Measurements from ENCODE around the gene CRYGB.
"Not testable (repeated sequence)": the region's sequence is repeated elsewhere in the genome, so short reads cannot be mapped to it uniquely, and the experiment has no call there.

Gene CRYGB

DNA sequence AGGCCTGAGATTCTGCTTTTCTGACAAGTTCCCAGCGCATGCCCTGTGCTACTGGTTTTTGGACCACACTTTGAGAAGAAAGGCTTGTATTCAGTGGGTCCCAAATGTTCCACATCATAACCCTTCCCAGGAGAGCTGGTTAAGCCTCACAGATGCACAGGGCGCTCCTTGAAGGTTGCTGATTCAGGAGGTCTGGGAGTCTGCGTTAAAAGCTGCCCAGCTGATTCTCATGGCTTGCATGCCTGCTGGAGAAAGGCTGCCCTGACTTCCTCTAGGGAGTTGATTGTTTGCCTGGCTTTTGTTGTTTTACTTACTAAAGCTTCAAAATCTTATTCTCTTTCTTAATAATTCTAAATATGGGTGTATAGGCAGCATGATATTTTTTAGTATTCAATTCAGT is 42.3 kb downstream of the CRYGB start:
- 0 out of 2 replicates have a peak, but pooled peaks cover 7% of the 10 kb centered on the region for H3K4me1 ChIP-seq (ENCODE audit: control insufficient read depth, insufficient read depth, low read length)
- no peak overlapping the region for H3K27ac ChIP-seq (ENCODE audit: low read depth, low read length)
- no peaks in the 10 kb centered on the region for H3K9me3 ChIP-seq (ENCODE audit: control insufficient read depth, insufficient read depth, low read depth, low read length)
- no peak overlapping the region for H3K4me3 ChIP-seq (ENCODE audit: low read depth, low read length)
- no peak overlapping the region for H3K9ac ChIP-seq (ENCODE audit: low read length)
- no peaks in the 10 kb centered on the region for H3K36me3 ChIP-seq (ENCODE audit: control insufficient read depth, insufficient read depth, low read length)
- H3K27me3 ChIP-seq (ENCODE audit: control insufficient read depth, insufficient read depth, low read length) = no peaks in the 10 kb centered on the region

DNA sequence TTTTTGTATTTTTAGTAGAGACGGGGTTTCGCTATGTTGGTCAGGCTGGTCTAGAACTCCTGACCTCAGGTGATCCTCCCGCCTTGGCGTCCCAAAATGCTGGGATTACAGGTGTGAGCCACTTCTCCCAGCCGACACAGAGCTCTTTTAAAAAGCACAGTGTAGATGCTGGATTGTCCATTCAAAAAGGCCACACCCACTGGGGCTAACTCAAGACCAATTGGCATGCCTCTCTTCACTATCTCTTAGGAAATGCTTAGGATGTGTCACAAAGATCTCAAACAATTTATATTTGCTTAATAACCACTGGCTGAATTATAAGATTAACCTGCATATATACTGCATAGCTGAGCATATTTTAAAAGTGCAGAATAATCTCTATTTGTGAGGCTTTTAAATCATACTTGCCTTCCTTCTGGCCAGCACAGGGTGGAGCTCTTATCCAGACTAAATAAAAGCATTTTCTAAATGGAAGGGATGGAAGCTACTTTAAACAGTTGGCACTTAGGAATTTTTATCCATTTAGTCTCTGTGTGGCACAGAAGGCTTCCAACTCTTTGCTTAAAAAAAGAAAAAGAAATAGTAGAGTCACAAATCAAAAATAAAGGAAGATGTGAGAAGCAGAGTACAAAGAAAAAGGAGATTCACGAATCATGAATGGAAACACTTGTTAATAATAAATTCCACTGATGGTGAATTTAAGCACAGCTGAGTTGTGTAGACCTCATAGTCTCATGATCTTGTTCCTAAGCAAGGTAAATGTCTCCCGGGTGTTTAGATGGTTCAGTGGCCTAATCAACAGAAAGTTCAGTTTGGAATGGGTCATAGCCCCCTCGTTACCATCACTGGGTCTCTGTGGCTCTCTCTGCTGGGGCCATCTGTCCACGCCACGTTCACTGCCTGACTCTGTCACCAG is 44.0 kb downstream of the CRYGB start:
- Histone ChIP-seq H3K36me3 (ENCODE audit: control insufficient read depth, insufficient read depth, low read length) (no peaks in the 10 kb centered on the region), H3K27me3 (ENCODE audit: control insufficient read depth, insufficient read depth, low read length) (no peaks in the 10 kb centered on the region), H3K9me3 (ENCODE audit: control insufficient read depth, insufficient read depth, low read depth, low read length) (no peaks in the 10 kb centered on the region), H3K4me3 (ENCODE audit: low read depth, low read length) (no peak overlapping the region), H3K4me1 (ENCODE audit: control insufficient read depth, insufficient read depth, low read length) (0 out of 2 replicates have a peak, but pooled peaks cover 7% of the 10 kb centered on the region), H3K9ac (ENCODE audit: low read length) (no peak overlapping the region), H3K27ac (ENCODE audit: low read depth, low read length) (no peak overlapping the region)

GRCh38 chr2:208099682-208100470 is 46.1 kb downstream of the CRYGB start:
- Histone ChIP-seq H3K4me3 (ENCODE audit: low read depth, low read length) (no peak overlapping the region), H3K4me1 (ENCODE audit: control insufficient read depth, insufficient read depth, low read length) (0 out of 2 replicates have a peak, but pooled peaks cover 7% of the 10 kb centered on the region), H3K27ac (ENCODE audit: low read depth, low read length) (no peak overlapping the region), H3K9ac (ENCODE audit: low read length) (no peak overlapping the region), H3K27me3 (ENCODE audit: control insufficient read depth, insufficient read depth, low read length) (no peaks in the 10 kb centered on the region), H3K9me3 (ENCODE audit: control insufficient read depth, insufficient read depth, low read depth, low read length) (no peaks in the 10 kb centered on the region), H3K36me3 (ENCODE audit: control insufficient read depth, insufficient read depth, low read length) (no peaks in the 10 kb centered on the region)

- not testable (repeated sequence) for H3K9ac ChIP-seq (ENCODE audit: low read length); H3K9me3 ChIP-seq (ENCODE audit: control insufficient read depth, insufficient read depth, low read depth, low read length); H3K4me1 ChIP-seq (ENCODE audit: control insufficient read depth, insufficient read depth, low read length); H3K27ac ChIP-seq (ENCODE audit: low read depth, low read length); H3K36me3 ChIP-seq (ENCODE audit: control insufficient read depth, insufficient read depth, low read length); H3K27me3 ChIP-seq (ENCODE audit: control insufficient read depth, insufficient read depth, low read length); H3K4me3 ChIP-seq (ENCODE audit: low read depth, low read length)
Observed at GRCh38 chr2:208098701-208099100, 47.3 kb downstream of the CRYGB start.

DNA sequence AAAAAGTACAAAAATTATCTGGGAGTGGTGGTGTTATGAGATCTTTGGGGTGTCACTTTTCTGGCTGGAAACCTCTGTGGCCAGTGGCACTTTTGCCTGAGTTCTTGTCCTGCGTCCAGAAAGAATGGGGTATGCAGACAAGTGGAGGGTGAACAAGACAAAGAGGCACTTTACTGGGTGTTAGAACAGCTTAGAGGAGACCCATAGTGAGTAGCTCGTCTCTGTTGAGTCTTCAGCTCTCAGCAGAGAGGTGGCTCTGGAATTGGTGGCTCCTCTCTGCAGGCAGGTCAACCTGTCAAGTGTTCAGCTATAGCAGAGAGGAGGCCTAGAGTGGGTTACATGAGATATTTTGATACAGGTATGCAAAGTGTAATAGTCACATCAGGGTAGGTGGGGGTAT is 47.7 kb downstream of the CRYGB start:
- Histone ChIP-seq H3K4me1 (ENCODE audit: control insufficient read depth, insufficient read depth, low read length) (0 out of 2 replicates have a peak, but pooled peaks cover 7% of the 10 kb centered on the region), H3K27me3 (ENCODE audit: control insufficient read depth, insufficient read depth, low read length) (no peaks in the 10 kb centered on the region), H3K27ac (ENCODE audit: low read depth, low read length) (no peak overlapping the region), H3K9ac (ENCODE audit: low read length) (no peak overlapping the region), H3K36me3 (ENCODE audit: control insufficient read depth, insufficient read depth, low read length) (no peaks in the 10 kb centered on the region), H3K9me3 (ENCODE audit: control insufficient read depth, insufficient read depth, low read depth, low read length) (no peaks in the 10 kb centered on the region), H3K4me3 (ENCODE audit: low read depth, low read length) (no peak overlapping the region)

GRCh38 chr2:208097801-208098200 is 48.2 kb downstream of the CRYGB start:
- Histone ChIP-seq H3K9me3 (ENCODE audit: control insufficient read depth, insufficient read depth, low read depth, low read length) (no peaks in the 10 kb centered on the region), H3K4me1 (ENCODE audit: control insufficient read depth, insufficient read depth, low read length) (0 out of 2 replicates have a peak, but pooled peaks cover 7% of the 10 kb centered on the region), H3K27ac (ENCODE audit: low read depth, low read length) (no peak overlapping the region), H3K36me3 (ENCODE audit: control insufficient read depth, insufficient read depth, low read length) (no peaks in the 10 kb centered on the region), H3K9ac (ENCODE audit: low read length) (no peak overlapping the region), H3K27me3 (ENCODE audit: control insufficient read depth, insufficient read depth, low read length) (no peaks in the 10 kb centered on the region), H3K4me3 (ENCODE audit: low read depth, low read length) (no peak overlapping the region)

DNA sequence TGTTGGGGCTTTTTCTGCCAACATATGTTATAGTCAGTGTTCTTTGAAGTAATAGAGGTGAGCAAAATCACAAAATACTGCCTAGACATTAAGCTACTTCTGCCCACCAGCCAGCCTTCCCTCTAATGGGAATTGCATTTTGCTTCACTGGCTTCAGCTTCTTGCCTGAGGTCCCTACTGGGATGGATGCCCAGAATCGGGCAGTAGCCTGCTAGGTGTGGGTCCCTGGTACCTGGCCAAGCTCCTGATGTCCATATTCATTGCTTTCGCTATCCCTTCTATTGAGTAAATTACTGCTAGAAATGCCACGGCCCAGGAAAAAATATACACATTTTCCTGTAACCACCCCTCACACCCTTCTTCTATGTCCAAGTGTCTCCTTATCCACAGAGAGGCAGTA is 48.6 kb downstream of the CRYGB start:
- Histone ChIP-seq H3K9me3 (ENCODE audit: control insufficient read depth, insufficient read depth, low read depth, low read length) (no peaks in the 10 kb centered on the region), H3K4me3 (ENCODE audit: low read depth, low read length) (no peak overlapping the region)

DNA sequence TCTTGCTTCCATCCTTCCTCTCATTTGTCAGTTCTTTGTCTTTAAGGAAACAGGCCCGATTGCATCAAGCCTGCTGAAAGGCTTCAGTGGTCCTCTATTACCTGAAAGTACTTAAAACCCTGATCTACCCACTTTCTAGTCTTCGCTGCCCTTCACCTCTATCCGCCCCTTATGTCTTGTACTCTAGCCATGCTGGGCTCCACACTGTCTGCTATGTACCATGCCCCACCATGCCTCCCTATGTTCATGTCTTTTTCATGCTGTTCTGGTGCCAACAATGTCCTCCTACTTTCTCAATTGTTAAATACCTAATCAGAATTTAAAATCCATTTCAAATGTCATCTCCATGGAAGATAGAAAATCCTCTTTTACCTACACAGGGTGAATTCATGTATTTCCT is 49.9 kb downstream of the CRYGB start:
- no peak overlapping the region for H3K9ac ChIP-seq (ENCODE audit: low read length)
- no peaks in the 10 kb centered on the region for H3K27me3 ChIP-seq (ENCODE audit: control insufficient read depth, insufficient read depth, low read length)
- H3K4me3 ChIP-seq (ENCODE audit: low read depth, low read length) = no peak overlapping the region
- no peaks in the 10 kb centered on the region for H3K36me3 ChIP-seq (ENCODE audit: control insufficient read depth, insufficient read depth, low read length)
- no peaks in the 10 kb centered on the region for H3K9me3 ChIP-seq (ENCODE audit: control insufficient read depth, insufficient read depth, low read depth, low read length)
- H3K4me1 ChIP-seq (ENCODE audit: control insufficient read depth, insufficient read depth, low read length) = no peaks in the 10 kb centered on the region
- no peak overlapping the region for H3K27ac ChIP-seq (ENCODE audit: low read depth, low read length)

More for the DNA sequence above, 48.6 kb downstream of the CRYGB start:
- no peaks in the 10 kb centered on the region for H3K27me3 ChIP-seq (ENCODE audit: control insufficient read depth, insufficient read depth, low read length)
- no peak overlapping the region for H3K9ac ChIP-seq (ENCODE audit: low read length)
- no peak overlapping the region for H3K27ac ChIP-seq (ENCODE audit: low read depth, low read length)
- 0 out of 2 replicates have a peak, but pooled peaks cover 7% of the 10 kb centered on the region for H3K4me1 ChIP-seq (ENCODE audit: control insufficient read depth, insufficient read depth, low read length)
- no peaks in the 10 kb centered on the region for H3K36me3 ChIP-seq (ENCODE audit: control insufficient read depth, insufficient read depth, low read length)

DNA sequence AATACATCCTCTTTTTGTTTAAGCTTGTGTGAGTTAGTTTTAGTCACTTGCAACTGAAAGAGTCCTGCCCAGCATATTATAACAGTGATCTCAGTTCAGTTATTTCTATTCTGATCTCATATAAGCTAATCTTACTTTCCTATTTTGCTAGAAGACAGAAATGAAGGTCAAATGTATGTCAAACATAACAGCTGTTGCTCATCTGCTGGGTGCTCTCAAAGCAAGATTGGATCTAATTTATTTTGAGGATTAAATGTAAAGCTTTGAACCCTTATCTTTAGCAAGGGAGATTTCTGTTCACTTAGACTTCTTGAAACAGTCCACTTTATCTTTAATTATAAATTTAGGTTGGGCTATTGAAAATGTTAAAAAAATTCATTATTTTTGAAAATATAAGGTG is 52.8 kb downstream of the CRYGB start:
- H3K4me1 ChIP-seq (ENCODE audit: control insufficient read depth, insufficient read depth, low read length) = no peaks in the 10 kb centered on the region
- no peaks in the 10 kb centered on the region for H3K27me3 ChIP-seq (ENCODE audit: control insufficient read depth, insufficient read depth, low read length)
- no peak overlapping the region for H3K27ac ChIP-seq (ENCODE audit: low read depth, low read length)
- no peaks in the 10 kb centered on the region for H3K36me3 ChIP-seq (ENCODE audit: control insufficient read depth, insufficient read depth, low read length)
- no peak overlapping the region for H3K4me3 ChIP-seq (ENCODE audit: low read depth, low read length)
- no peak overlapping the region for H3K9ac ChIP-seq (ENCODE audit: low read length)
- H3K9me3 ChIP-seq (ENCODE audit: control insufficient read depth, insufficient read depth, low read depth, low read length) = no peaks in the 10 kb centered on the region

All from HUES6 (cell line).